Left ventricle myocardium superior (tissue), 1 donor: ENCODE data around the gene CHRNA7. TPM values are rescaled to one million over a fixed set of nuclear protein-coding genes. Genes with fewer than 3 reads are reported as not detected.

ENCODE experiments used
- ATAC-seq: fragments of 200-7000 bp; cut with Tn5 transposase; one replicate; pipeline ENCODE4 v1.9.1; 2020; ENCODE audit warnings: mild to moderate bottlenecking, moderate library complexity
- DNase-seq: peaks from one replicate; pipeline ENCODE4 v3.0.0-alpha.2; 2020
- intact Hi-C: fragments of 100-400 bp; cut with micrococcal nuclease; formaldehyde crosslinking; loops from one replicate; pipeline ENCODE4 v1.11.0; 2022
- long read RNA-seq: library from polyadenylated mRNA; unstranded; transcript quantifications from one replicate; pipeline ENCODE4 v2.0.0, GENCODE V29; 2021
- total RNA-seq: library from RNA; stranded (reverse); fragmentation: NEBNext Ultra II Directional; extraction: Animal tissue kit (Norgen Biotek cat#: 25700); gene quantifications from one replicate; pipeline ENCODE4 v1.2.1, GENCODE V29; 2021
- donor health status: DM: no; HTN: yes; CAD: no; lungs with severe emphysema.

Gene CHRNA7
- total RNA-seq, result 0.55 TPM
- long read RNA-seq, result 0 reads

DNA sequence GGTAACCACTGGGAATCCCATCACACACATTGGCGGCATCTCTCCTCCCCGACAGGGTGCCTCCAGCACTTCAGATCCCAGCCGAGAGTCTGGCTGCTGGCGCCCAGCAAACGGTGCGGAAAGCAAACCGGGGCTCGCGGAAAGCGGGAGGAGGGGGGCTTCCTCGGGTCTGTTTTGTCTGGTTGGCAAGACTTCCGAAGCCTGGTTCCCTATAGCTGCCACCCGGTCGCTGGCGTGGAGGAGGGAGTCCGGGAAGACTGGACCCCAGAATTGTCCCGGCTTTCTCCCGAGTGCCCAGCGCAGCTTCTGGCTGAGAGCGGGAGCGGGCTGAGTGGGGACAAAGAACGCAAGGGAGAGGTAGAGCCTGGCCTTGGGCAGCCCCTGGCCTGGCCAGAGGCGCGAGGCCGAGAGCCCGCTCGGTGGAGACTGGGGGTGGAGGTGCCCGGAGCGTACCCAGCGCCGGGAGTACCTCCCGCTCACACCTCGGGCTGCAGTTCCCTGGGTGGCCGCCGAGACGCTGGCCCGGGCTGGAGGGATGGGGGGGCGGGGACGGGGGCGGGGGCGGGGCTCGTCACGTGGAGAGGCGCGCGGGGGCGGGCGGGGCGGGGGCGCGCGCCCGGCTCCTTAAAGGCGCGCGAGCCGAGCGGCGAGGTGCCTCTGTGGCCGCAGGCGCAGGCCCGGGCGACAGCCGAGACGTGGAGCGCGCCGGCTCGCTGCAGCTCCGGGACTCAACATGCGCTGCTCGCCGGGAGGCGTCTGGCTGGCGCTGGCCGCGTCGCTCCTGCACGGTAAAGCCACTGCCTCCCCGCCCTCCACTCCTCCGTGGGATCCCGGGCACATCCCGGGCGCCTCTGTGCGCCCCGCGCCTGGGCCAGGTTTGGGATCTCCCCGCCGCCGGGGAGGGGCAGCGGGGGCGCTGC lies at the start of gene CHRNA7:
CHRNA7 (plus strand) TSS at position 654 of the 920 bp plus-strand sequence; CDS start at position 734, 80 bp downstream.
- intact Hi-C loops, result no loop called here
- DNase-seq (peak; percentile 76), ATAC-seq (peak; percentile 96)

DNA sequence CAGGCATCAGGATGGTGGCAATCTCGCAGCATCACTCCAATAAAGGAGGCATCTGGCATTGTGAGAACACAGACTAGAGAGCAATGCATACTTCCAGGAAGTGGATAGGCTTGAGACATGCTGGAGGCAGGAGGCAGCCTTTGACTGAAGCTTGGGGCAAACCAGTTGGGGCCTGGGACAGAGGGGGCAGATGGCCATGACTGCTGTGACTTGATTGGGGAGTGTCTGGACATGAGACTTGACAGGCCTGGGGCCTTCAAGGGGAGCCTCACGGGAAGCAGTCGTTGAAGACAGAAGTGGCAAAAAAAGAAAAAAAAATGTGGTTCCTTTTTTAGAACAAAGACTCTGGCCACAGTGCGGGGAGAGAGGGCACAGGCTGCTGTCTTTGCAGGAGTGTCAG lies 44.7 kb upstream of the CHRNA7 start:
- no peak for ATAC-seq
- DNase-seq, result no peak
- intact Hi-C loops, result no loop called here

DNA sequence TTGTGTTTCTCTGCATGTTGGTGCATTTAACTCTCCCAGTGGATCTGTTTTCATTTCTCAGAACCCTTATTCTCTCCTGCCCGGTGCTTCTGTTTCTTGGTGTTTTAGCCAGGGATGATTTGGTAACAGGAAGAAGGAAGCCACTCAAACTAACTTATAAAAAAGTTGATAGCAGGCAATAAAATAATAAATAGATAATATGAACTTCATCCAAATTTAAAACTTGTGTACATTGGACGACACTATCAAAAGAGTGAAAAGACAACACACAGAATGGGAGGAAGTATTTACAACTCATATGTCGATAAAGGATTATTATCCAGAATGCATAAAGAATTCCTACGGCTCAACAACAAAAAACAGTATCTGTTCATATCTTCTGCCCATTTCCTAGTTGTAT lies 37.3 kb upstream of the CHRNA7 start:
- ATAC-seq, result no peak
- intact Hi-C loops, result no loop called here
- DNase-seq, result no peak

DNA sequence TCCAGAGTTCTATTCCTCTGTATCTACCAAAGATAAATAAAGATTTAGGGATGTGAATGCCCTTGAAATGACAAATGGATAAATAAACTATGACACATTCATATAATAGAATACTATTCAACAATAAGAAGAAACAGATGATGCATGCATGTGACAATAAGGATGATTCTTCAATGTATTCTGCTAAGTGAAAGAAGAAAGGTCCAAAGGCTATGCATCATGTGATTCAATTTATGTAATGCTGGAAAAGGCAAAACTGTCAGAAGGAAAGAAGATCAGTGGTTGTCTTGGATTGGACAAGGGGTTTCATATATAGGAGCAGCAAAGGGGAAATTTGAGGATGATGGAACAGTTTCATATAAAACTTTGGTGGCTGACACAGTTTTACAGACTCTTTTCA lies 32.6 kb upstream of the CHRNA7 start:
- ATAC-seq (no peak), DNase-seq (no peak)
- intact Hi-C loops, result no loop called here

DNA sequence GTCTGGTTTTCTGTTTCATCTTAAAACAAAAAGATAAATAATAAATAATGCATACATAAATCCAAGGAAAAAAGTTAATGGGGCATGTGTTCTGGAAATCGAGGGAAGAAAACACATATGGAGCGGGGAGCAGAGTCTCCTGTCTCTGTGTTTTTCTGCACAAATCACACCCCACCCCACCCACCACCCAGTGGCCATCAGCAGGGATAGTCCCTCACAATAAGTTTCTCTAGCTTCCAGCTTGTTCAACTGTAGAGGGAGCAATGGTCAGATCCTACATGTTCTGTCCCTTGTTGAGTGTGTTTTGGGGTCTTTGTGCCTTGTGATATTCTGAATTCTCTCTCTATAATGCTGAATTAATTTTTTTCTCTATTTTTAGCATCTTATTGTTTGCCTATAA lies 26.8 kb upstream of the CHRNA7 start:
- DNase-seq (no peak), ATAC-seq (no peak)
- intact Hi-C loops, result no loop called here

DNA sequence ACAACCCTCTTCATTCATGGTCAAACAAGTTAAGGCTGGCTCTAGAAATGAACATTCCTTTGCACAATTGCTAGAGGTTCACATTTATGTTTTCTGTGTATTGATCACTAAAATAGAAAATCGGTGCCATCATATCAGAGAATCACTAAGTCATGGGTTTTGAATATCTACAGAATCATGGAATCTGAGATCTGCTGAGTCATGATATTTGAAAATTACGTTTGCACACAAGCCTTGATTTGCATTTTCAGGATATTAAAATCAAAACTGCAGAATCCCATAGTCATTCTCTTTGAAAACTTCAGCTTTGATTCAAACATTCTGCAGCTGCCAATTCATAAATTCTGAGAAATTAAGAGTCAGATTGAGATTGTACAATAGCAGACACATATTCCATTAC lies 26.1 kb upstream of the CHRNA7 start:
- DNase-seq, result no peak
- intact Hi-C loops, result no loop called here
- ATAC-seq, result no peak

DNA sequence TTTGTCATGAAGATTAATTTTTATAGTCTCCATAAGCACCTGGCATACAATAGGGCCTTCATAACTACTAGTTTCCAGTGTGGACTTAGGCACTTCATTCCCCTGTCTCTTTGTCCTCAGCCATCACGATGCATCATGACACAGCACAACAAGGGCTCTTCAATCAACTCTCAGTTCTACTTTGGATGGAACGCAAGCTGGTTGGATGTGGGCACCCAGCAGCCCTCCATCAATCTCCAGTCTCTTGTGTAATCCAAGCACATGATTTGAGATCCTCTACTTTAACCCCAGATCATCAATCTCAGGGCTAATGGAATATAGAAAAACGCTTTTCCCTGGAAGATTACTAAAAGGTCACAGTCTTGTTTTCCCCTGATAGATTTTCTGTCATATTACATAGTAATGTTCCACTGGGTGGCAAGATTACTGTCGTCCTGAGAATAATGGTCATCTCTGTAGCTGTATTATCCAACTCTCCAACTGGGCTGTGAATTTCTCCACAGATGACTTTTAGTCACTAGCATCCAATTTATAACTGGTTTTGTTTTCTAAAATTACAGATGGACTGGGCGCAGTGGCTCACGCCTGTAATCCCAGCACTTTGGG lies 22.9 kb upstream of the CHRNA7 start:
- DNase-seq (no peak), ATAC-seq (no peak)
- intact Hi-C loops, result no loop called here

DNA sequence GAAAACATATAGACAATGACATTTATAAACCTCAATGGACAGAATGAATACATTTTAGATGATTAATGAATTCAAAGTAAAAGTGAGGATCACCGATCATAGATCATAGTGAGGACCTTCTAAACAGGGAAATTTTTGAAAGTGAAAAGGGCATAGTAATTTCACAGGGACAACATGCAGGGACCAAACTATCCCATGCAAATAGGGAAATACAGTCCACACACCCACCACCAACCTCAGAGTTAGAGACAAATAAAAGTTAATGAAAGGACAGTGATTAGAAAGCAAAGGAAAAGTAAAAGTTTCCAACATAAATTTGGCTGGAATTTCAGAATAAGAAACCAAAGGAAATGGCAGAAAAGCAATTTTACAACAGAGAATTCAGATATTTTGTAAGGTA lies 15.4 kb upstream of the CHRNA7 start:
- intact Hi-C loops, result no loop called here
- ATAC-seq, result no peak
- no peak for DNase-seq

DNA sequence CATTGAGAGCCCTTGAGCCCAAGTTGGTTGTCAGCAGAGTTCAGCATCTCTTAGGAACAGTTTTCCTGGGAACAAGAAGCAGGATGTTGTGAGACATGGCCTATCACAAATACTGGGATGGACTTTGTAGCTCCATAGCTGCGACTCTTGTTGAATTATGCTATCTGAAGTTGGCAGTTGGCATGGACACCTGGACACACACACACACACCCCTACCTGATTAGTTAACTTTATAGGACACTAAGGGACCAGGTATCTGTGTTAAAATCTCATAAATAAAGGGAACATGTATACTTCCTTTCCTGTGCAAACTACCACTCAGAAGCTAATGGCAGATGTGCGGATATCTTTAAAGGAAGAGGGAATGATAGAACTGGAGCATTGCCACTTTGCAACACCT lies 10.2 kb upstream of the CHRNA7 start:
- intact Hi-C loops, result no loop called here
- ATAC-seq (no peak), DNase-seq (no peak)

DNA sequence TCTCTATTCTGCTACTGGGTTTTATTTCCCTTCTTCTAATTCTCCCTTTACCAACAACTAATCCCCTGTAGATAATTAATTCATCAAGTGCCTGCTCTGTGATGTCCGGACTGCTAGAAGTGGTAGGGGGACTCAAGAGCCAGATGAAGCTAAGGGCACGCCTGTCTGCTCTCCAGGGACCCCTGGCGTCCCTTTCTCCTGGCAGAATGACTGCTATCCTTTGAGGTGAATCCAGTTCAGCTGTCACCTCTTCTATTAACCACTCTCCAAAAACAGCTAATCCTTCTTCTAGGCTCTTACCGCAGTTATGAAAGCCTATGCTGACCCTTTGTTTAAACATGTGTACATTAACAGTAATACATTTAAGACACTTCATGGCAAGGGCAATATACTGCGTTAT lies 1.4 kb upstream of the CHRNA7 start:
- ATAC-seq, result no peak
- DNase-seq, result no peak
- intact Hi-C loops, result no loop called here

DNA sequence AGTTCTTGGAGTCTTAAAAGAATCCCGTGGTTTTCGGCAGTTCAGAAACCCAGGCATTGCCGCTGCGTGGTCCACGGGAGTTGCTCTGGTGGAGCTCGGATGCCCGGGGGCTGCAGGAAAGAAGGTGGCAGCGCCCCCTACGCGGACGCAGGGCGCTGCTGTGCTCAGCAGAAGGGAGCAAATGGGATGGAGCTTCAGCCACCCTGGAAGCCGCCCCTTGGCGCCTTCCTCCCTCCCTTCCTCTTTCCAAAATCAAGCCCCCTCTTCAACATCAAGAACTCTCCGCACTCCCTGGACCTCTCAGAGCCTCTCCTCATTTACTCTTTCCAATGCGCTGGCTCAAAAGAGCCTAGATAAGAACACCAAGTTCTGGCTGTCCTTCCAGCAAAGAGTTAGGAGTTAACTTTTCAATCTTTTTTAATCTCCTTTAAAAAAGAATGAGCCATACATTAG lies 880 bp upstream of the CHRNA7 start:
- peak; percentile 38 for DNase-seq
- intact Hi-C loops, result no loop called here

DNA sequence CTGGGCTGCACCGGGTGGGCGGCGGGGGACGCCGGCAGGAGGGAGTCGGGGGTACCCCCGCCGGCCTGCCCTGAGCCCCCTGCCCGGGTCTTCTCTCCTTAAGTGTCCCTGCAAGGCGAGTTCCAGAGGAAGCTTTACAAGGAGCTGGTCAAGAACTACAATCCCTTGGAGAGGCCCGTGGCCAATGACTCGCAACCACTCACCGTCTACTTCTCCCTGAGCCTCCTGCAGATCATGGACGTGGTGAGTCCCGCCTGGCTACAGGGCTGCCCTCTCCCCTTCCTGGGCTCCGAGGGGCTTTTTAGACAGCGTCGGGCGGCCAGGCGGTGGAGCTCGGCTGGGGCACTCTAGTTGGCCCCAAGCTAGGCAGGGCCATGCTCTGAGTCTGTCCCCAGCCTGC lies 480 bp downstream of the CHRNA7 start:
- peak; percentile 8 for ATAC-seq
- no peak for DNase-seq
- intact Hi-C loops, result no loop called here

More for the DNA sequence above, 880 bp upstream of the CHRNA7 start:
- peak; percentile 75 for ATAC-seq

DNA sequence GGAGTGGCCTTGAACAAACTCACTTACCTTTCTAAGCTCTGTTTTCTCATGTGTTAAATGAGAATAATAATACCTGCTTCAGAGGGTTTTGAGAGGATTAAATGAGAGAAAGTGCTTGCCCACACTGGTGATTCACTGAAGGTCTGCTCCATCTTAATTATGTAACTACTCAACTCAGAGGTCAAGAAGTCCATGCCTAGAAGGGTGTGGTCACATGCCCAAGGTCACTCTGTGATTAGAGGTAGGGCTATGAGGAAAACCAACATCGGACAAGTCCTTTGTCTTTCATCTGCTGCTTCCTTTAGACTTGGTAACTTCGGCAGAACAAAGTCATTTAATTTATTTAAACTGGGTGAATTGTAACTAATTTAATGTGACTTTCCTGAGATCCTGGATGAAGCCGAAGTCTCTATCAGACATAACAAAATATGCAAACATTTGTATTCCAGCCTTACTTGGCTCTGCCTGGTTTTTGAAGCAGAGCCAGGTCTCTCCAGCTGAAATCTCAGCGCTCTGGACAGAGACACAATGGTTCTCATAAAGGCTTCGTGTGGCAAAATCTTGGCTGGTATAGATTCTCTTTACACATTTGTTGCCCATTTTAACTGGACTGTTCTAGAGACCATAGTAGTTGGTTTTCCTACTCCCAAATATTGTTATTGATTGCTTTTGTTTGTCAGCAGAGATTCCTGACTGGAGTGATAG lies 3.0 kb downstream of the CHRNA7 start:
- intact Hi-C loops, result no loop called here
- no peak for DNase-seq
- no peak for ATAC-seq

DNA sequence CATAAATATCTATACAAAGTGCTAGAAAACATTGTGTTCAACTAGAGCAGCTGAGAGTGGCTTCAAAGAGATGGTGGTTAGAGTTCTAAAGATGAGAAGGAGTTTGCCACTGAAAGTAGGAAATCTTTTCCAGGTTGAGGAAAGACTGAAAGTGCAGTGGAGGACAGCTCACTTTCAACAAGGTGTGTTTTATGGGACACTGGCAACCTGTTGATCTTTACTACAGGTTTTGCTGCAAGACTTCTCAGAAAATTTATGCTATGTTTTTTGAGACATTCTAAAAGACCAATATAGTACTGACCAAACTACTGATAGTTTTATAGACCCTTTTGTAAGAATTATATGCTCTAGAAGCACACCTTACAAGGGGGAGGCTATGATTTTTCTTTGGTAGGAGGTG lies 3.8 kb downstream of the CHRNA7 start:
- ATAC-seq (no peak), DNase-seq (no peak)
- intact Hi-C loops, result no loop called here

DNA sequence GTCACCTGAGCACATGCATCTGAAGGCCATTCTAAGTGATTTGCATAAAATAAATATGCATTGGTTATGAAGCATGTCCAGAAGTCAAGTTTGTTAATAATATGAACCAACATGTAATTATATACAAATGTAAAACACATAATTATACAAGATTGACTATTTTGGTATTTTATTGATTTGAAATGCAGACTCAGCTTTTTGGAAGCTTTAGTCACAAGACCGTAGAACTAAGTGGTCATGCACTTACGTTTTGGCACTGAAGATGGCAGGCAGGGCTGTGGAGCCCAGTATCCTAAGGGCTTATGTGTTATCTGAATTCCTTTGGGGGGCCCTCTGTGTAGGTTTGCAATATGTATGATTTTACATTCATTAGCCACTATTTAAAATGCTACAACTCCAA lies 5.0 kb downstream of the CHRNA7 start:
- DNase-seq (no peak), ATAC-seq (no peak)
- intact Hi-C loops, result no loop called here

DNA sequence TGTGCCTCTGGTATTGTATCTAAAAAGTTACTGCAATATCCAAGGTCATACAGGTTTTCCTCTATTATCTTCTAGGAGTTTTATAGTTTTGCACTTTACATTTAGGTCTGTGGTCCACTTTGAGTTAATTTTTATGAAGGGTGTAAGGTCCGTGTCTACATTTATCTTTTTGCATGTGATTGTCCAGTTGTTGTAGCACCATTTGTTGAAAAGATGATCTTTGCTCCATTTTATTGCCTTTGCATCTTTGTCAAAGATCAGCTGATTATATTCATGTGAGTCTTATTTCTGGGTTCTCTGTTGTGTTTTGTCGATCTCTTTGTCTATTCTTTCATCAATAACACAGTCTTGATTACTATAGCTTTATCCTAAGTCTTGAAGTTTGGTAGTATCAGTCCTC lies 6.7 kb downstream of the CHRNA7 start:
- DNase-seq, result no peak
- intact Hi-C loops, result no loop called here
- no peak for ATAC-seq

DNA sequence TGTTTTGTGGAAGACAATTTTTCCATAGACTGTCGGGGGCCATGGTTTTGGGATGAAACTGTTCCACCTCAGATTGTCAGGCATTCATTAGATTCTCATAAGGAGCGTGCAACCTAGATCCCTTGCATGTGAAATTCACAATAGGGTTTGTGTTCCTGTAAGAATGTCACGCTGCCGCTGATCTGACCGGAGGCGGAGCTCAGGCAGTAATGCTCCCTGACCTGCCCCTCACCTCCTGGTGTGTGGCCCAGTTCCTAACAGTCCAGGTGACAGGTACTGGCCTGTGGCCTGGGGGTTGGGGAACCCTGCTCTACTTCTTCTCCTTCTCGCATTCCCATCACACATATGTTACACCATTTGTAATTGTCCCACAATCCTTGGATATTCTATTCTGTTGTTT lies 11.0 kb downstream of the CHRNA7 start:
- DNase-seq (no peak), ATAC-seq (no peak)
- intact Hi-C loops, result no loop called here

DNA sequence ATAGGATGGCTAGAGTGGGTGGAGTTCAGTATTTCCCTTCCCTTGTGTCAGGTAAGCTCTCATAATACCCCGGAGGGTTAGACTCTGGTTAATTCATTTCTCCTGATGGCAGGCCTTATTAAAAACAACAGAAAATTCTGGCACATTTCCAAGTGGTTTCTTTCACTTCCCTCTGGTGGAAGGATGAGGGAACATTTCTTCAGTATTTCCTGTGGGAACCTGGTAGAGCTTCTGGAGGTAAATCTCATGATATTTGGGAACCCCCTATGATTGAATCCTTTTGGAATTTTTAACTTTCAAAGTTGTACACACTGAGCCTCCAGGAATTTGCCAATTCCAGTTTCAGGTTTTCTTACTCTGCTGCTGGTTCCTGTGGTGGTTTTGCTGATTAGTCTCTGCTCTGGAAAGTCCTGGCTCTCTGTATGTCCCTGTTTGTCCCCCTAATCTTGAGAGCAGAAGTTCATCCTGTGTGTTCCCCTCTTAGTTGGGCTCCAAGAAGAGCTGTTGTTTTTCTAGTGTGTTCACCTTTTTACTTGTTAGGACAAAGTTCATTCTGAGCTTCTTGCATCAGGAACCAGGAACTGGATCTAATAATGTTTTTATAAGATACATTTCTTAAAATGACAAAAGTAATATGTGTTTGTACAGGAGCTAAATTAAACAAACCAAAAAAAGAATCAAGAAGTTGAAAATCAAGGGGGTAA lies 12.1 kb downstream of the CHRNA7 start:
- no peak for ATAC-seq
- intact Hi-C loops, result no loop called here
- DNase-seq, result no peak

DNA sequence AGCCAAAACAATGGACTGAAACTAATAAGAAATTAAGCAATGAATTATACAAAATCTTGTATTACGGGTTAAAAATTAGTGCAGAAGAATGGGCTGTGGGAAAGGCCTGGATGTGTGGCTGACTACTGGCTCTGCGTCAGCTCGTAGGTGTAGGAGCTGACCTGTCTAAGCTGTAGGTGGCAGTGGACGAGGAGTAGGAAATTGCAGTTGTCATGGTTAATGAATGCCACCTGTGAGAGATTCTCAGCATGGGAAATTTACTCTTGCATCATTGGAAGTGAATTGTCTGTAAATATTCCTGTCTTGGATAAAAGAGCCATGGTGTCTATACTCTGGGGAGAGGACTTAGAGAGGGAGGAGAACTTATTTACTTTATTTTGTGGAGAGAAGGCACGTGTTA lies 23.4 kb downstream of the CHRNA7 start:
- ATAC-seq (no peak), DNase-seq (no peak)
- intact Hi-C loops, result no loop called here
